SK-N-SH (cell line): ENCODE data around the gene QSOX2. TPM values are rescaled to one million over a fixed set of nuclear protein-coding genes. Genes with fewer than 3 reads are reported as not detected.

Experiments used
- CTCF ChIA-PET: fragments of 300-600, 350-600 bp; formaldehyde crosslinking; extraction: SDS; loops from one replicate; lab custom pipeline; 2021; lab: Yijun Ruan, JAX
- POLR2A ChIA-PET: fragments of 350-600 bp; sonication (Branson Sonifier 250); formaldehyde crosslinking; extraction: SDS; loops from one replicate; lab custom pipeline; 2020; ENCODE audit warnings: antibody characterized with exemption, inconsistent platforms; lab: Yijun Ruan, JAX
- DNase-seq: peaks from one replicate; pipeline ENCODE4 v3.0.0; 2012
- H2AFZ ChIP-seq: fragments of 200-600 bp; sonication (generic); 2 replicates; pipeline ENCODE4 v1.8.1; 2016; ENCODE audit warnings: antibody characterized with exemption, mild to moderate bottlenecking, low read depth
- H3F3A ChIP-seq: fragments of 200-600 bp; sonication (generic); replicated peaks from 2 replicates; pipeline ENCODE3; 2016; ENCODE audit warnings: antibody characterized with exemption, mild to moderate bottlenecking; ENCODE audit not compliant: insufficient read depth
- H3K27ac ChIP-seq, 2 experiments: fragments of 200-500 bp in 1 of 2; fragments of 200-600 bp in 1 of 2; sonication (Bioruptor generic) in 1 of 2; sonication (generic), shearing (Covaris generic) in 1 of 2; 2 replicates each; pipeline versions ENCODE4 v1.5.1 to v1.6.1; 2014 to 2016; ENCODE audit warnings: low read depth in 2 of 2, inconsistent platforms in 1 of 2, low read length in 1 of 2, mild to moderate bottlenecking in 1 of 2, mixed read lengths in 1 of 2
- H3K27me3 ChIP-seq: fragments of 200-600 bp; sonication (generic), shearing (Covaris generic); 2 replicates; pipeline ENCODE4 v1.6.1; 2016; ENCODE audit warnings: mixed run types; ENCODE audit not compliant: insufficient read depth
- H3K36me3 ChIP-seq, 2 experiments: fragments of 200-500 bp in 1 of 2; fragments of 200-600 bp in 1 of 2; sonication (Bioruptor generic) in 1 of 2; sonication (generic) in 1 of 2; replicated peaks in 1 of 2; 2 replicates each; pipeline versions ENCODE3 to v1.5.1; 2014 to 2016; ENCODE audit warnings: low read length in 1 of 2, mild to moderate bottlenecking in 1 of 2; ENCODE audit not compliant: insufficient read depth in 2 of 2, control insufficient read depth in 1 of 2
- H3K4me1 ChIP-seq, 2 experiments: fragments of 200-500 bp in 1 of 2; fragments of 200-600 bp in 1 of 2; sonication (Bioruptor generic) in 1 of 2; sonication (generic), shearing (Covaris generic) in 1 of 2; 2 replicates each; pipeline versions ENCODE4 v1.5.1 to v1.6.1; 2014 to 2016; ENCODE audit warnings: low read depth in 1 of 2, low read length in 1 of 2, mixed run types in 1 of 2; ENCODE audit not compliant: insufficient read depth in 2 of 2, control insufficient read depth in 1 of 2
- H3K4me2 ChIP-seq: fragments of 200-600 bp; sonication (generic), shearing (Covaris generic); 2 replicates; pipeline ENCODE4 v1.6.1; 2017; ENCODE audit warnings: mixed run types
- H3K4me3 ChIP-seq, 2 experiments: fragments of 200-500 bp in 1 of 2; fragments of 200-600 bp in 1 of 2; sonication (Bioruptor generic) in 1 of 2; sonication (generic), shearing (Covaris generic) in 1 of 2; 2 replicates each; pipeline versions ENCODE4 v1.5.1 to v1.8.1; 2014 to 2016; ENCODE audit warnings: low read depth in 2 of 2, inconsistent platforms in 1 of 2, low read length in 1 of 2, mild to moderate bottlenecking in 1 of 2, mixed read lengths in 1 of 2, moderate library complexity in 1 of 2
- H3K79me2 ChIP-seq: fragments of 200-600 bp; sonication (generic); 2 replicates; pipeline ENCODE4 v1.8.1; 2017; ENCODE audit warnings: mild to moderate bottlenecking; ENCODE audit not compliant: insufficient read depth
- H3K9ac ChIP-seq: fragments of 200-600 bp; sonication (generic); 2 replicates; pipeline ENCODE4 v1.6.1; 2017; ENCODE audit warnings: mixed run types
- H3K9me2 ChIP-seq: fragments of 200-600 bp; sonication (generic); 2 replicates; pipeline ENCODE4 v1.6.1; 2017; ENCODE audit warnings: mixed run types
- H3K9me3 ChIP-seq: fragments of 200-600 bp; sonication (generic); 2 replicates; pipeline ENCODE4 v1.6.1; 2017; ENCODE audit warnings: mixed run types, mild to moderate bottlenecking, moderate library complexity
- H4K20me1 ChIP-seq: fragments of 200-600 bp; sonication (generic); 2 replicates; pipeline ENCODE4 v1.6.1; 2017; ENCODE audit warnings: mild to moderate bottlenecking, mixed run types; ENCODE audit not compliant: insufficient read depth
- JUND ChIP-seq: IDR thresholded peaks from 2 replicates; pipeline ENCODE4 v1.4.0; 2012
- MEF2A ChIP-seq: IDR thresholded peaks from 2 replicates; pipeline ENCODE4 v1.4.0; 2012; ENCODE audit warnings: low read depth, borderline replicate concordance
- MXI1 ChIP-seq: IDR thresholded peaks from 2 replicates; pipeline ENCODE4 v1.6.1; 2012; ENCODE audit warnings: mild to moderate bottlenecking, low read depth, low read length, improper control_type of control experiment
- RAD21 ChIP-seq: IDR thresholded peaks from 2 replicates; pipeline ENCODE4 v1.6.1; 2012; ENCODE audit warnings: mild to moderate bottlenecking, low read length
- SMC3 ChIP-seq: IDR thresholded peaks from 2 replicates; pipeline ENCODE4 v1.6.1; 2012; ENCODE audit warnings: low read depth, low read length, improper control_type of control experiment
- WGBS: methylation state at CpG from one replicate; pipeline ENCODE4 v1.1.6; 2017; ENCODE audit warnings: low lambda C conversion rate; 5-methylcytosine and 5-hydroxymethylcytosine counted together
- polyA plus RNA-seq, 3 experiments: library from polyadenylated mRNA; depleted of rRNA; stranded (reverse); fragments of >200 nt; gene quantifications; 2 replicates each; pipeline ENCODE4 v1.2.3, GENCODE V29; 2012
- TF ChIP-seq, protein P1 (sequence below): fragments of 200-600 bp; sonication (generic); IDR thresholded peaks from 2 replicates; pipeline ENCODE4 v1.6.1; 2017; ENCODE audit warnings: antibody characterized with exemption, mild to moderate bottlenecking, moderate library complexity
- TF ChIP-seq, protein P2 (sequence below): IDR thresholded peaks from 2 replicates; pipeline ENCODE4 v1.4.0; 2012; ENCODE audit warnings: low read depth, borderline replicate concordance

The QSOX2 gene
- polyA plus RNA-seq, 1 of the 3 experiments (the other 2 are of a cell fraction) = 26.6 TPM

DNA sequence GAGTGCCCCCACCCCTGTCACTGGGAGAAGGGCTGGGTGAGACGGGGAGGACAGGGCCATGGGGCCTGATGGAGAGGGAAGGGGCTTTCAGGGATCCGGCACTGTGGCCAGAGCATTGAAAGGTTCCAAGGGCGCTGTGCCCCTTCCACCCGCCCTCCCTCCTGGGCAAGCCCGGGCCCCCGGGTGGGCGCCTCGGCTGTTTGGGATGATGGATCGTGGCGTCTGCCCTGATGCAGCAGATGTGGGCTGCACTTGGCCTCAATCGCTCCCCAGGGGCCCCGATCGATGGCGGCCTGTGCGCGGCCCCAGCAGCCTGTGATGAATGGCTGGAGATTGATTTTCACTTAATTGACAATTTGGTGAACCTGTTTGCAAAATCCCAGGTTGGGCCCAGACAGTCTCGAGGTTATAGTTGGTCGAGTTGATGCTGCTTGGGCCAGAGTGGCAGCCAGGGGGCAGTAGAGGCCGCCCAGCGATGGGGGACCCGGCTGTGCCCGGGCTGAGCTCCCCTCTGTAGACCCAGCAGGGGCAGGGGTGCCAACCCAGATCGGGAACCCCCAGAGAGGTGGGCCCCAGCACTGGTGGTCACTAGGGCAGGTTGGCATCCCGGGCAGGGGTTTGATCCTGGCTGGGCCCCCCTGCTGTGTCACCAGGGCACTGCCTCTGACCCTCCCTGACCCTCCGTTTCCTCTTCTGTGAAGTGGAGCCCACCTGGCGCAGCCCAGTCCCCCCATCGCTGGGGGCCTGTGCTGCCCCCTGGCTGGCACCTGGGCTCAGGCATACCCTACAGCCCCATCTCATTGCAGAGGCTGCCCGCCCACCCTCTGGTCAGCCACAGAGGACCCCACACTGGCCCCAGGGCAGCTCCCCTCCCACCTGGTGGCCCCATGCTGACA, 75.4 kb downstream of the QSOX2 start:
- Histone ChIP-seq H3K79me2 (no peaks in the 10 kb centered on the region), H3K9me2 (no peaks in the 10 kb centered on the region), H4K20me1 (no peaks in the 10 kb centered on the region), H3K4me1 (no peaks in the 10 kb centered on the region), H3K4me3 (peak overlapping the region in 1 of 2 experiments; percentile 48; a peak in 1 of 4 replicates), H2AFZ (no peak overlapping the region), H3K9me3 (no peaks in the 10 kb centered on the region), H3K4me2 (no peak overlapping the region), H3K27me3 (peaks cover 43% of the 10 kb centered on the region; the same call in 1 of the 2 replicates), H3K27ac (no peak overlapping the region), H3K9ac (no peak overlapping the region), H3K36me3 (no peaks in the 10 kb centered on the region), H3F3A (no peaks in the 10 kb centered on the region)
- 0% methylated on average over 5 of the region's 28 CpGs for WGBS
- POLR2A ChIA-PET = interaction anchor here (0.7 kb wide), 1 partner anchor 98 kb away, joined by 3 read pairs; no protein-coding TSS in a partner anchor
- TF ChIP-seq JUND (no peak), MEF2A (no peak), SMC3 (peak; percentile 76), MXI1 (no peak), RAD21 (peak; percentile 74)
- TF ChIP-seq, protein P1, sequence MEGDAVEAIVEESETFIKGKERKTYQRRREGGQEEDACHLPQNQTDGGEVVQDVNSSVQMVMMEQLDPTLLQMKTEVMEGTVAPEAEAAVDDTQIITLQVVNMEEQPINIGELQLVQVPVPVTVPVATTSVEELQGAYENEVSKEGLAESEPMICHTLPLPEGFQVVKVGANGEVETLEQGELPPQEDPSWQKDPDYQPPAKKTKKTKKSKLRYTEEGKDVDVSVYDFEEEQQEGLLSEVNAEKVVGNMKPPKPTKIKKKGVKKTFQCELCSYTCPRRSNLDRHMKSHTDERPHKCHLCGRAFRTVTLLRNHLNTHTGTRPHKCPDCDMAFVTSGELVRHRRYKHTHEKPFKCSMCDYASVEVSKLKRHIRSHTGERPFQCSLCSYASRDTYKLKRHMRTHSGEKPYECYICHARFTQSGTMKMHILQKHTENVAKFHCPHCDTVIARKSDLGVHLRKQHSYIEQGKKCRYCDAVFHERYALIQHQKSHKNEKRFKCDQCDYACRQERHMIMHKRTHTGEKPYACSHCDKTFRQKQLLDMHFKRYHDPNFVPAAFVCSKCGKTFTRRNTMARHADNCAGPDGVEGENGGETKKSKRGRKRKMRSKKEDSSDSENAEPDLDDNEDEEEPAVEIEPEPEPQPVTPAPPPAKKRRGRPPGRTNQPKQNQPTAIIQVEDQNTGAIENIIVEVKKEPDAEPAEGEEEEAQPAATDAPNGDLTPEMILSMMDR = peak; percentile 77
- DNase-seq = peak; percentile 89
- CTCF ChIA-PET = interaction anchor here (0.6 to 6.3 kb wide), 42 partner anchors 8 to 610 kb away, joined by 3 to 69 read pairs (median 5); no protein-coding TSS in a partner anchor

DNA sequence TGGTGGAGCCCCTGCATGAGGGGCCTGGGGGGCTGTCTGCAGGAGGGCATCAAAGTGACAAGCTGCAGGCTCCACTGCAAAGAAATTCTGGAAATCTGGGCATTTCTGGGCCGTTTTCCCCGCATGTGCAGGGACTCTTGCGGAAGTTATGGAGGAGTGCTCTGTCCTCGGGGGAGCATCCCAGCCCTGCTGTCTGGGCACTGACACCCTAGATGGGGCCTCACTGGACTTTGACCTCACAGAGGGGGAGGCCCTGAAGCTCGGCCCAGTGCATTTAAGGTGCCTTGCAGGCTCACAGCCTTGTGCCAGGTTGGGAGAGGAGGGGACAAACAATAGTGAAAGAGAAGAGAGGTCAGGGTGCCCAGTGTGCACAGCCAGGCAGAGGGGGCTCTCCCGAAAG, 76.1 kb downstream of the QSOX2 start:
- H3F3A ChIP-seq = no peaks in the 10 kb centered on the region
- H3K79me2 ChIP-seq = no peaks in the 10 kb centered on the region
- no peaks in the 10 kb centered on the region for H4K20me1 ChIP-seq
- H3K27me3 ChIP-seq = peaks cover 40% of the 10 kb centered on the region; the same call in 1 of the 2 replicates
- H3K4me1 ChIP-seq = no peaks in the 10 kb centered on the region
- no peak overlapping the region for H3K27ac ChIP-seq
- H3K4me2 ChIP-seq = no peak overlapping the region
- no peak for TF ChIP-seq MEF2A
- TF ChIP-seq, protein P2, sequence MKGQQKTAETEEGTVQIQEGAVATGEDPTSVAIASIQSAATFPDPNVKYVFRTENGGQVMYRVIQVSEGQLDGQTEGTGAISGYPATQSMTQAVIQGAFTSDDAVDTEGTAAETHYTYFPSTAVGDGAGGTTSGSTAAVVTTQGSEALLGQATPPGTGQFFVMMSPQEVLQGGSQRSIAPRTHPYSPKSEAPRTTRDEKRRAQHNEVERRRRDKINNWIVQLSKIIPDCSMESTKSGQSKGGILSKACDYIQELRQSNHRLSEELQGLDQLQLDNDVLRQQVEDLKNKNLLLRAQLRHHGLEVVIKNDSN = no peak
- TF ChIP-seq, all 33 proteins: peak for 0
- WGBS = 2% methylated on average over 4 of the region's 6 CpGs
- Histone ChIP-seq H2AFZ (no peak overlapping the region), H3K36me3 (no peaks in the 10 kb centered on the region), H3K9me2 (no peaks in the 10 kb centered on the region), H3K9ac (no peak overlapping the region), H3K9me3 (no peaks in the 10 kb centered on the region), H3K4me3 (no peak overlapping the region)
- CTCF ChIA-PET = interaction anchor here (0.6 to 6.3 kb wide), 15 partner anchors 9 to 274 kb away, joined by 3 to 69 read pairs (median 9); no protein-coding TSS in a partner anchor
- POLR2A ChIA-PET = no interaction called here
- no peak for DNase-seq
